Measurements from ENCODE around the gene MOSPD3. TPM values are rescaled to one million over a fixed set of nuclear protein-coding genes. Genes with fewer than 3 reads are reported as not detected.

Gene MOSPD3
- total and polyA plus RNA-seq, 2 of the 8 experiments (the other 6 are each of a cell fraction or from before 2014, with no cell fraction given) = 20.7 to 21.4 TPM

DNA sequence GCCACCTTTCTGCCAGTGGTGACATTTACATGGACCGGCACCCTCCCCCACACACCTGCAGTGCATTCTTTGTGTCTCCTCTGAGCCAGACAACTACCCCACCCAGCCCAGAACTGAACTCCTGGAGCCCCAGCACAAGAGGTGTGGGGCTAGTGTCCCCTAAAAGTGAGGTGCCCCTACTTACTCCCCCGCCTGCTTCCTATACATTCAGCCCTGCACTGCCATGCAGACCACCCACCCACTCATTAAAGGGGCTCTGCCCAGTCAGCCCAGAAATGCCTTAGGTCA, 40.6 kb upstream of the MOSPD3 start (continued):
- TF ChIP-seq, protein P1, sequence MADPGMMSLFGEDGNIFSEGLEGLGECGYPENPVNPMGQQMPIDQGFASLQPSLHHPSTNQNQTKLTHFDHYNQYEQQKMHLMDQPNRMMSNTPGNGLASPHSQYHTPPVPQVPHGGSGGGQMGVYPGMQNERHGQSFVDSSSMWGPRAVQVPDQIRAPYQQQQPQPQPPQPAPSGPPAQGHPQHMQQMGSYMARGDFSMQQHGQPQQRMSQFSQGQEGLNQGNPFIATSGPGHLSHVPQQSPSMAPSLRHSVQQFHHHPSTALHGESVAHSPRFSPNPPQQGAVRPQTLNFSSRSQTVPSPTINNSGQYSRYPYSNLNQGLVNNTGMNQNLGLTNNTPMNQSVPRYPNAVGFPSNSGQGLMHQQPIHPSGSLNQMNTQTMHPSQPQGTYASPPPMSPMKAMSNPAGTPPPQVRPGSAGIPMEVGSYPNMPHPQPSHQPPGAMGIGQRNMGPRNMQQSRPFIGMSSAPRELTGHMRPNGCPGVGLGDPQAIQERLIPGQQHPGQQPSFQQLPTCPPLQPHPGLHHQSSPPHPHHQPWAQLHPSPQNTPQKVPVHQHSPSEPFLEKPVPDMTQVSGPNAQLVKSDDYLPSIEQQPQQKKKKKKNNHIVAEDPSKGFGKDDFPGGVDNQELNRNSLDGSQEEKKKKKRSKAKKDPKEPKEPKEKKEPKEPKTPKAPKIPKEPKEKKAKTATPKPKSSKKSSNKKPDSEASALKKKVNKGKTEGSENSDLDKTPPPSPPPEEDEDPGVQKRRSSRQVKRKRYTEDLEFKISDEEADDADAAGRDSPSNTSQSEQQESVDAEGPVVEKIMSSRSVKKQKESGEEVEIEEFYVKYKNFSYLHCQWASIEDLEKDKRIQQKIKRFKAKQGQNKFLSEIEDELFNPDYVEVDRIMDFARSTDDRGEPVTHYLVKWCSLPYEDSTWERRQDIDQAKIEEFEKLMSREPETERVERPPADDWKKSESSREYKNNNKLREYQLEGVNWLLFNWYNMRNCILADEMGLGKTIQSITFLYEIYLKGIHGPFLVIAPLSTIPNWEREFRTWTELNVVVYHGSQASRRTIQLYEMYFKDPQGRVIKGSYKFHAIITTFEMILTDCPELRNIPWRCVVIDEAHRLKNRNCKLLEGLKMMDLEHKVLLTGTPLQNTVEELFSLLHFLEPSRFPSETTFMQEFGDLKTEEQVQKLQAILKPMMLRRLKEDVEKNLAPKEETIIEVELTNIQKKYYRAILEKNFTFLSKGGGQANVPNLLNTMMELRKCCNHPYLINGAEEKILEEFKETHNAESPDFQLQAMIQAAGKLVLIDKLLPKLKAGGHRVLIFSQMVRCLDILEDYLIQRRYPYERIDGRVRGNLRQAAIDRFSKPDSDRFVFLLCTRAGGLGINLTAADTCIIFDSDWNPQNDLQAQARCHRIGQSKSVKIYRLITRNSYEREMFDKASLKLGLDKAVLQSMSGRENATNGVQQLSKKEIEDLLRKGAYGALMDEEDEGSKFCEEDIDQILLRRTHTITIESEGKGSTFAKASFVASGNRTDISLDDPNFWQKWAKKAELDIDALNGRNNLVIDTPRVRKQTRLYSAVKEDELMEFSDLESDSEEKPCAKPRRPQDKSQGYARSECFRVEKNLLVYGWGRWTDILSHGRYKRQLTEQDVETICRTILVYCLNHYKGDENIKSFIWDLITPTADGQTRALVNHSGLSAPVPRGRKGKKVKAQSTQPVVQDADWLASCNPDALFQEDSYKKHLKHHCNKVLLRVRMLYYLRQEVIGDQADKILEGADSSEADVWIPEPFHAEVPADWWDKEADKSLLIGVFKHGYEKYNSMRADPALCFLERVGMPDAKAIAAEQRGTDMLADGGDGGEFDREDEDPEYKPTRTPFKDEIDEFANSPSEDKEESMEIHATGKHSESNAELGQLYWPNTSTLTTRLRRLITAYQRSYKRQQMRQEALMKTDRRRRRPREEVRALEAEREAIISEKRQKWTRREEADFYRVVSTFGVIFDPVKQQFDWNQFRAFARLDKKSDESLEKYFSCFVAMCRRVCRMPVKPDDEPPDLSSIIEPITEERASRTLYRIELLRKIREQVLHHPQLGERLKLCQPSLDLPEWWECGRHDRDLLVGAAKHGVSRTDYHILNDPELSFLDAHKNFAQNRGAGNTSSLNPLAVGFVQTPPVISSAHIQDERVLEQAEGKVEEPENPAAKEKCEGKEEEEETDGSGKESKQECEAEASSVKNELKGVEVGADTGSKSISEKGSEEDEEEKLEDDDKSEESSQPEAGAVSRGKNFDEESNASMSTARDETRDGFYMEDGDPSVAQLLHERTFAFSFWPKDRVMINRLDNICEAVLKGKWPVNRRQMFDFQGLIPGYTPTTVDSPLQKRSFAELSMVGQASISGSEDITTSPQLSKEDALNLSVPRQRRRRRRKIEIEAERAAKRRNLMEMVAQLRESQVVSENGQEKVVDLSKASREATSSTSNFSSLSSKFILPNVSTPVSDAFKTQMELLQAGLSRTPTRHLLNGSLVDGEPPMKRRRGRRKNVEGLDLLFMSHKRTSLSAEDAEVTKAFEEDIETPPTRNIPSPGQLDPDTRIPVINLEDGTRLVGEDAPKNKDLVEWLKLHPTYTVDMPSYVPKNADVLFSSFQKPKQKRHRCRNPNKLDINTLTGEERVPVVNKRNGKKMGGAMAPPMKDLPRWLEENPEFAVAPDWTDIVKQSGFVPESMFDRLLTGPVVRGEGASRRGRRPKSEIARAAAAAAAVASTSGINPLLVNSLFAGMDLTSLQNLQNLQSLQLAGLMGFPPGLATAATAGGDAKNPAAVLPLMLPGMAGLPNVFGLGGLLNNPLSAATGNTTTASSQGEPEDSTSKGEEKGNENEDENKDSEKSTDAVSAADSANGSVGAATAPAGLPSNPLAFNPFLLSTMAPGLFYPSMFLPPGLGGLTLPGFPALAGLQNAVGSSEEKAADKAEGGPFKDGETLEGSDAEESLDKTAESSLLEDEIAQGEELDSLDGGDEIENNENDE (IDR thresholded peaks at IDR 0.05; ENCODE audit: insufficient replicate concordance, low read length) = no peak
- TF ChIP-seq CBX5 (IDR thresholded peaks at IDR 0.05; ENCODE audit: low read depth, low read length) (no peak), CBX8 (IDR thresholded peaks at IDR 0.05; ENCODE audit: borderline replicate concordance, low read depth, low read length) (no peak), EGR1 (IDR thresholded peaks at IDR 0.05; ENCODE audit: borderline replicate concordance, low read depth, low read length) (no peak), TBP (IDR thresholded peaks at IDR 0.05; ENCODE audit: low read depth, low read length) (no peak), SP1 (IDR thresholded peaks at IDR 0.05; ENCODE audit: low read depth, low read length) (no peak), TEAD4 (IDR thresholded peaks at IDR 0.05; ENCODE audit: low read depth, low read length) (no peak), SIN3A (conservative IDR thresholded peaks at IDR 0.05 in 1 of 2, IDR thresholded peaks at IDR 0.05 in 1 of 2; ENCODE audit: low read depth in 1 of 2, low read length in 2 of 2) (no peak)
- TF ChIP-seq, protein P2, sequence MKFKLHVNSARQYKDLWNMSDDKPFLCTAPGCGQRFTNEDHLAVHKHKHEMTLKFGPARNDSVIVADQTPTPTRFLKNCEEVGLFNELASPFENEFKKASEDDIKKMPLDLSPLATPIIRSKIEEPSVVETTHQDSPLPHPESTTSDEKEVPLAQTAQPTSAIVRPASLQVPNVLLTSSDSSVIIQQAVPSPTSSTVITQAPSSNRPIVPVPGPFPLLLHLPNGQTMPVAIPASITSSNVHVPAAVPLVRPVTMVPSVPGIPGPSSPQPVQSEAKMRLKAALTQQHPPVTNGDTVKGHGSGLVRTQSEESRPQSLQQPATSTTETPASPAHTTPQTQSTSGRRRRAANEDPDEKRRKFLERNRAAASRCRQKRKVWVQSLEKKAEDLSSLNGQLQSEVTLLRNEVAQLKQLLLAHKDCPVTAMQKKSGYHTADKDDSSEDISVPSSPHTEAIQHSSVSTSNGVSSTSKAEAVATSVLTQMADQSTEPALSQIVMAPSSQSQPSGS (IDR thresholded peaks at IDR 0.05; ENCODE audit: low read length) = no peak
- TF ChIP-seq, protein P3, sequence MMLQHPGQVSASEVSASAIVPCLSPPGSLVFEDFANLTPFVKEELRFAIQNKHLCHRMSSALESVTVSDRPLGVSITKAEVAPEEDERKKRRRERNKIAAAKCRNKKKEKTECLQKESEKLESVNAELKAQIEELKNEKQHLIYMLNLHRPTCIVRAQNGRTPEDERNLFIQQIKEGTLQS (IDR thresholded peaks at IDR 0.05; ENCODE audit: insufficient read depth, low read depth, low read length) = no peak
